Adrenal gland (tissue), 12 donors: ENCODE results near the gene TPO. TPM values are rescaled to one million over a fixed set of nuclear protein-coding genes. Genes with fewer than 3 reads are reported as not detected.

Source experiments
- DNase-seq, 7 donors: peaks; one replicate each; pipeline ENCODE4 v3.0.0-alpha.2; 2019 to 2020
- H3K27ac ChIP-seq, 5 donors: fragments of 200-600 bp; sonication (generic) in 4 of 5; 1 replicate in 3 of 5; 2 replicates in 2 of 5; pipeline versions ENCODE4 v1.5.1 to v1.8.0; 2016 to 2020; ENCODE audit warnings: mild to moderate bottlenecking in 1 of 5
- H3K27me3 ChIP-seq: fragments of 200-600 bp; 2 replicates; pipeline ENCODE4 v1.8.0; 2021
- H3K36me3 ChIP-seq, 2 donors: fragments of 200-600 bp; replicated peaks in 1 of 2; 1 replicate in 1 of 2; 2 replicates in 1 of 2; pipeline versions ENCODE4 v1.5.1 to v1.8.0; 2018 to 2022
- H3K4me1 ChIP-seq, 2 donors: fragments of 200-600 bp; replicated peaks in 1 of 2; 1 replicate in 1 of 2; 2 replicates in 1 of 2; pipeline versions ENCODE4 v1.5.1 to v1.8.0; 2018 to 2021
- H3K4me3 ChIP-seq, 4 donors: fragments of 200-600 bp; sonication (generic) in 3 of 4; one replicate each; pipeline ENCODE4 v1.5.1; 2016 to 2018
- H3K9me3 ChIP-seq, 3 donors: fragments of 200-600 bp; sonication (generic) in 1 of 3; replicated peaks in 1 of 3; 1 replicate in 2 of 3; 2 replicates in 1 of 3; pipeline versions ENCODE4 v1.5.1 to v1.8.0; 2016 to 2021
- CTCF ChIP-seq, 6 experiments: fragments of 450-650 bp in 4 of 6; fragments of 200-600 bp in 2 of 6; sonication (generic) in 1 of 6; IDR thresholded peaks; 1 replicate in 5 of 6; 2 replicates in 1 of 6; pipeline versions ENCODE4 v1.5.1 to v1.8.0; 2016 to 2021; ENCODE audit warnings: antibody characterized with exemption in 6 of 6, mild to moderate bottlenecking in 2 of 6, moderate library complexity in 1 of 6
- POLR2A ChIP-seq, 2 donors: fragments of 450-650 bp; IDR thresholded peaks; one replicate each; pipeline ENCODE4 v1.6.1; 2017; ENCODE audit warnings: antibody characterized with exemption in 2 of 2, mild to moderate bottlenecking in 2 of 2, moderate library complexity in 1 of 2
- WGBS, 4 donors: extraction: QIAGEN DNeasy Blood & Tissue Kit in 2 of 4; methylation state at CpG; one replicate each; pipeline versions ENCODE4 v1.1.5 to v1.1.7; 2013 to 2017; 5-methylcytosine and 5-hydroxymethylcytosine counted together
- intact Hi-C, 2 donors: fragments of 100-400 bp; cut with DNase I; formaldehyde crosslinking; loops; one replicate each; pipeline versions ENCODE4 v1.14.1 to v1.15.0; 2022 to 2023
- polyA plus RNA-seq, 3 donors: library from polyadenylated mRNA; stranded (reverse); fragments of 200-250 nt in 2 of 3; fragments of 350-450 nt in 1 of 3; fragmentation: Illumina TruSeq in 1 of 3; extraction: RNeasy Lipid Tissue Mini Kit (QIAGEN cat#74804) in 1 of 3; gene quantifications; one replicate each; pipeline ENCODE4 v1.2.3, GENCODE V29; 2013 to 2014
- total RNA-seq, 9 donors: library from RNA; depleted of rRNA in 4 of 9; stranded (reverse); fragments of >200 nt in 4 of 9; fragments of 120-200 nt in 1 of 9; fragmentation: NEBNext Ultra II Directional in 1 of 9; extraction: Animal tissue kit (Norgen Biotek cat#: 25700) in 1 of 9; gene quantifications; one replicate each; pipeline versions ENCODE4 v1.1.0 to v1.2.4, GENCODE V29; 2013 to 2023
- donor health status: healthy with polysubstance abuse.
- donor health status: Bipolar disorder and iron deficiency.
- donor health status: DM: yes; HTN: yes; CAD: no.
- donor health status: DM: no; HTN: no; CAD: no.
- donor health status: DM: no; HTN: no; CAD: no.
- donor health status: DM: yes; HTN: yes; CAD: no.

Gene TPO
- total and polyA plus RNA-seq, 12 donors: 0.08 to 16.0 (median 1.6) TPM; not detected in 8

GRCh38 chr2:1581965-1582625 is 168.8 kb downstream of the TPO start:
- DNase-seq: no peak
- Histone ChIP-seq H3K4me1 (no peaks in the 10 kb centered on the region), H3K27ac (no peak overlapping the region), H3K27me3 (no peaks in the 10 kb centered on the region), H3K9me3 (no peaks in the 10 kb centered on the region), H3K36me3 (no peaks in the 10 kb centered on the region), H3K4me3 (no peak overlapping the region)
- intact Hi-C loops: no loop called here
- TF ChIP-seq CTCF (IDR thresholded peaks at IDR 0.05): no peak
- TF ChIP-seq POLR2A (IDR thresholded peaks at IDR 0.05): no peak
- 76 to 85% (median 82%) methylated on average over 10 of the region's 10 CpGs for WGBS, 4 donors

GRCh38 chr2:1582891-1583341 is 169.7 kb downstream of the TPO start:
- TF ChIP-seq CTCF (IDR thresholded peaks at IDR 0.05) (no peak), POLR2A (IDR thresholded peaks at IDR 0.05) (no peak)
- Histone ChIP-seq H3K9me3 (no peaks in the 10 kb centered on the region), H3K36me3 (no peaks in the 10 kb centered on the region), H3K27me3 (no peaks in the 10 kb centered on the region), H3K27ac (no peak overlapping the region), H3K4me1 (no peaks in the 10 kb centered on the region), H3K4me3 (no peak overlapping the region)
- intact Hi-C loops: no loop called here
- 80 to 85% (median 83%) methylated on average over 21 to 22 of the region's 22 CpGs for WGBS, 4 donors
- DNase-seq: no peak

- no peak for TF ChIP-seq CTCF (IDR thresholded peaks at IDR 0.05)
- TF ChIP-seq POLR2A (IDR thresholded peaks at IDR 0.05): no peak
- Histone ChIP-seq H3K36me3 (no peaks in the 10 kb centered on the region), H3K27me3 (no peaks in the 10 kb centered on the region), H3K4me1 (no peaks in the 10 kb centered on the region), H3K27ac (no peak overlapping the region), H3K4me3 (no peak overlapping the region), H3K9me3 (no peaks in the 10 kb centered on the region)
- intact Hi-C loops: no loop called here
- DNase-seq: no peak
- WGBS, 4 donors: 82 to 90% (median 87%) methylated on average over 13 to 21 of the region's 21 CpGs
Measured at GRCh38 chr2:1584051-1584531, 170.8 kb downstream of the TPO start.

- TF ChIP-seq CTCF (IDR thresholded peaks at IDR 0.05): no peak
- no peak for TF ChIP-seq POLR2A (IDR thresholded peaks at IDR 0.05)
- Histone ChIP-seq H3K27me3 (no peaks in the 10 kb centered on the region), H3K9me3 (no peaks in the 10 kb centered on the region), H3K36me3 (no peaks in the 10 kb centered on the region), H3K4me3 (no peak overlapping the region), H3K4me1 (no peaks in the 10 kb centered on the region), H3K27ac (no peak overlapping the region)
- intact Hi-C loops: no loop called here
- no peak for DNase-seq
- 78 to 87% (median 84%) methylated on average over 17 to 18 of the region's 18 CpGs for WGBS, 4 donors
Measured at GRCh38 chr2:1584691-1585485, 171.6 kb downstream of the TPO start.
